ENCODE results near the gene LRIT1.

GRCh38 chr10:84234479-84234878 lies 6.9 kb downstream of the LRIT1 start:
- TF ChIP-seq CTCF (IDR thresholded peaks at IDR 0.05): no peak
- no peak for TF ChIP-seq POLR2A (IDR thresholded peaks at IDR 0.05)
